H9 (cell line): ENCODE measurements around the gene LATS2. TPM values are rescaled to one million over a fixed set of nuclear protein-coding genes. Genes with fewer than 3 reads are reported as not detected.

ENCODE experiments used
- DNase-seq: peaks from one replicate; pipeline ENCODE4 v3.0.0-alpha.2; 2017
- H2AFZ ChIP-seq: one replicate; pipeline ENCODE4 v1.6.1; 2013; ENCODE audit warnings: mild to moderate bottlenecking, low read length, control low read depth, moderate library complexity
- H2AK5ac ChIP-seq: 2 replicates; pipeline ENCODE4 v1.6.1; 2013; ENCODE audit warnings: low read length, control low read depth, mixed read lengths; ENCODE audit not compliant: insufficient read length
- H2BK120ac ChIP-seq: one replicate; pipeline ENCODE4 v1.6.1; 2013; ENCODE audit warnings: low read depth, mild to moderate bottlenecking, low read length, control low read depth, inconsistent platforms; ENCODE audit not compliant: poor library complexity, severe bottlenecking
- H2BK12ac ChIP-seq: 2 replicates; pipeline ENCODE4 v1.6.1; 2013; ENCODE audit warnings: low read length, control low read depth, mixed read lengths, low read depth; ENCODE audit not compliant: insufficient read length
- H2BK15ac ChIP-seq: 2 replicates; pipeline ENCODE4 v1.6.1; 2013; ENCODE audit warnings: low read depth, low read length, control low read depth
- H2BK20ac ChIP-seq: one replicate; pipeline ENCODE4 v1.6.1; 2013; ENCODE audit warnings: low read depth, mild to moderate bottlenecking, low read length, control low read depth, inconsistent platforms; ENCODE audit not compliant: poor library complexity, severe bottlenecking
- H2BK5ac ChIP-seq: 2 replicates; pipeline ENCODE4 v1.6.1; 2013; ENCODE audit warnings: low read length, control low read depth, mixed read lengths; ENCODE audit not compliant: insufficient read length
- H3K14ac ChIP-seq: 2 replicates; pipeline ENCODE4 v1.6.1; 2013; ENCODE audit warnings: low read length, control low read depth; ENCODE audit not compliant: insufficient read depth
- H3K18ac ChIP-seq: 2 replicates; pipeline ENCODE4 v1.6.1; 2013; ENCODE audit warnings: low read depth, mild to moderate bottlenecking, mixed read lengths, low read length, control low read depth; ENCODE audit not compliant: insufficient read length
- H3K23ac ChIP-seq: 2 replicates; pipeline ENCODE4 v1.6.1; 2013; ENCODE audit warnings: low read length, control low read depth, mixed read lengths, low read depth; ENCODE audit not compliant: insufficient read length
- H3K23me2 ChIP-seq: 2 replicates; pipeline ENCODE4 v1.6.1; 2013; ENCODE audit warnings: low read depth, mild to moderate bottlenecking, mixed read lengths, low read length, control low read depth; ENCODE audit not compliant: insufficient read length, poor library complexity, severe bottlenecking
- H3K27ac ChIP-seq: 2 replicates; pipeline ENCODE4 v1.5.1; 2013; ENCODE audit warnings: low read length, control low read depth, mixed read lengths, low read depth; ENCODE audit not compliant: insufficient read length
- H3K27me3 ChIP-seq: 2 replicates; pipeline ENCODE4 v1.6.1; 2013; ENCODE audit warnings: low read length, control low read depth, inconsistent platforms; ENCODE audit not compliant: insufficient read depth
- H3K4ac ChIP-seq: 2 replicates; pipeline ENCODE4 v1.6.1; 2013; ENCODE audit warnings: low read depth, mild to moderate bottlenecking, control low read depth, inconsistent platforms, low read length, moderate library complexity
- H3K4me1 ChIP-seq: 2 replicates; pipeline ENCODE4 v1.6.1; 2013; ENCODE audit warnings: low read length, control low read depth, inconsistent platforms; ENCODE audit not compliant: insufficient read depth
- H3K4me2 ChIP-seq: 2 replicates; pipeline ENCODE4 v1.6.1; 2013; ENCODE audit warnings: low read length, control low read depth, mixed read lengths; ENCODE audit not compliant: insufficient read length, insufficient read depth
- H3K56ac ChIP-seq: 2 replicates; pipeline ENCODE4 v1.6.1; 2013; ENCODE audit warnings: low read depth, mild to moderate bottlenecking, mixed read lengths, low read length, control low read depth; ENCODE audit not compliant: insufficient read length
- H3K79me1 ChIP-seq: 2 replicates; pipeline ENCODE4 v1.6.1; 2013; ENCODE audit warnings: low read depth, mild to moderate bottlenecking, moderate library complexity, low read length, control low read depth, inconsistent platforms; ENCODE audit not compliant: insufficient read depth, poor library complexity, severe bottlenecking
- H3K79me2 ChIP-seq: 2 replicates; pipeline ENCODE4 v1.6.1; 2013; ENCODE audit warnings: low read length, control low read depth, inconsistent platforms; ENCODE audit not compliant: insufficient read depth
- H3K9ac ChIP-seq: 2 replicates; pipeline ENCODE4 v1.6.1; 2013; ENCODE audit warnings: low read length, control low read depth, mixed read lengths; ENCODE audit not compliant: insufficient read length; ENCODE audit errors: extremely low read depth
- H3K9me3 ChIP-seq: one replicate; pipeline ENCODE4 v1.6.1; 2013; ENCODE audit warnings: low read depth, low read length, inconsistent platforms; ENCODE audit not compliant: control insufficient read depth
- H3T11ph ChIP-seq: one replicate; pipeline ENCODE4 v1.6.1; 2013; ENCODE audit warnings: mild to moderate bottlenecking, low read length, control low read depth, inconsistent platforms
- H4K20me1 ChIP-seq: one replicate; pipeline ENCODE4 v1.6.1; 2013; ENCODE audit not compliant: control insufficient read depth, insufficient read length, insufficient read depth
- H4K5ac ChIP-seq: 2 replicates; pipeline ENCODE4 v1.6.1; 2013; ENCODE audit warnings: low read depth, mild to moderate bottlenecking, mixed read lengths, low read length, control low read depth; ENCODE audit not compliant: insufficient read length
- H4K8ac ChIP-seq: replicated peaks from 2 replicates; pipeline ENCODE4 v1.6.1; 2013; ENCODE audit warnings: low read length, control low read depth, mixed read lengths, low read depth; ENCODE audit not compliant: insufficient read length
- H4K91ac ChIP-seq: 2 replicates; pipeline ENCODE4 v1.6.1; 2013; ENCODE audit warnings: low read depth, mild to moderate bottlenecking, moderate library complexity, mixed read lengths, low read length, control low read depth; ENCODE audit not compliant: insufficient read length
- H3K27ac Mint-ChIP-seq, 3 experiments: 2 replicates in 2 of 3; 3 replicates in 1 of 3; pipeline ENCODE4 v1.8.0; 2020 to 2021; ENCODE audit warnings: mixed read lengths in 3 of 3, mild to moderate bottlenecking in 1 of 3, moderate library complexity in 1 of 3
- H3K27me3 Mint-ChIP-seq: 2 replicates; pipeline ENCODE4 v1.8.0; 2021; ENCODE audit warnings: low read depth, mild to moderate bottlenecking, moderate library complexity, mixed read lengths
- H3K36me3 Mint-ChIP-seq, 3 experiments: 2 replicates in 2 of 3; 3 replicates in 1 of 3; pipeline ENCODE4 v1.8.0; 2020 to 2021; ENCODE audit warnings: low read depth in 3 of 3, mixed read lengths in 3 of 3; ENCODE audit not compliant: insufficient read depth in 1 of 3
- H3K4me1 Mint-ChIP-seq, 2 experiments: 2 replicates each; pipeline ENCODE4 v1.8.0; 2020; ENCODE audit warnings: mixed read lengths in 2 of 2
- H3K4me3 Mint-ChIP-seq, 2 experiments: 2 replicates in 1 of 2; 3 replicates in 1 of 2; pipeline ENCODE4 v1.8.0; 2020 to 2021; ENCODE audit warnings: mild to moderate bottlenecking in 2 of 2, mixed read lengths in 2 of 2, moderate library complexity in 1 of 2
- H3K9me3 Mint-ChIP-seq, 2 experiments: 2 replicates in 1 of 2; 3 replicates in 1 of 2; pipeline ENCODE4 v1.8.0; 2020; ENCODE audit warnings: mild to moderate bottlenecking in 2 of 2, mixed read lengths in 2 of 2, moderate library complexity in 1 of 2
- CTCF ChIP-seq: fragments of 200-600 bp; sonication (generic); conservative IDR thresholded peaks from 3 replicates; pipeline ENCODE4 v1.8.0; 2021; ENCODE audit warnings: antibody characterized with exemption, mild to moderate bottlenecking
- WGBS: extraction: QIAGEN DNeasy Blood & Tissue Kit; methylation state at CpG from one replicate; pipeline ENCODE4 v1.1.7; 2013; ENCODE audit warnings: missing lambda C conversion rate, low lambda C conversion rate, mixed read lengths; ENCODE audit not compliant: insufficient read length; ENCODE audit errors: extremely low coverage; 5-methylcytosine and 5-hydroxymethylcytosine counted together
- total RNA-seq: library from RNA; stranded (reverse); gene quantifications from 2 replicates; pipeline ENCODE4 v1.2.1, GENCODE V29; 2021

Gene LATS2
- total RNA-seq, 1 experiment from 2014 or later, result 20.0 TPM

- H3K56ac ChIP-seq, result no peak overlapping the region
- no peak overlapping the region for H3K4me2 ChIP-seq
- no peak overlapping the region for H3K4ac ChIP-seq
- peaks cover 3 to 30% (median 21%) of the 10 kb centered on the region in 3 experiments; a peak in 5 of 7 replicates for H3K36me3 Mint-ChIP-seq
- no peaks in the 10 kb centered on the region for H4K20me1 ChIP-seq
- H3K4me3 Mint-ChIP-seq, result no peak overlapping the region
- no peak overlapping the region for H3K27ac Mint-ChIP-seq
- H3K79me1 ChIP-seq, result peaks cover 8% of the 10 kb centered on the region
- no peaks in the 10 kb centered on the region; a peak in 1 of 5 replicates for H3K9me3 Mint-ChIP-seq
- H2BK15ac ChIP-seq, result no peak overlapping the region
- no peaks in the 10 kb centered on the region for H3K27me3 Mint-ChIP-seq
- H3K14ac ChIP-seq, result no peak overlapping the region
- no peak overlapping the region for H3K27ac ChIP-seq
- peaks cover 59% of the 10 kb centered on the region; the same call in 1 of the 2 replicates for H3K79me2 ChIP-seq
- H2AK5ac ChIP-seq, result no peak overlapping the region
- TF ChIP-seq CTCF, result no peak
- WGBS, result no CpG with 5 or more reads among the region's 2 CpGs
- DNase-seq, result no peak
- no peak overlapping the region for H2BK120ac ChIP-seq
- no peaks in the 10 kb centered on the region for H3K9me3 ChIP-seq
- H2BK20ac ChIP-seq, result no peak overlapping the region
- no peak overlapping the region for H3K23ac ChIP-seq
- H3K27me3 ChIP-seq, result no peaks in the 10 kb centered on the region
- H2AFZ ChIP-seq, result no peak overlapping the region
- H4K8ac ChIP-seq, result no peak overlapping the region
- H3K9ac ChIP-seq, result no peak overlapping the region
- H3K4me1 Mint-ChIP-seq, result peaks cover 56 to 64% of the 10 kb centered on the region in 2 experiments
- H2BK5ac ChIP-seq, result no peak overlapping the region
- H3T11ph ChIP-seq, result no peak overlapping the region
- H4K5ac ChIP-seq, result no peak overlapping the region
- H3K23me2 ChIP-seq, result peaks cover 3% of the 10 kb centered on the region
- H4K91ac ChIP-seq, result no peak overlapping the region
- H3K18ac ChIP-seq, result no peak overlapping the region
- peaks cover 4% of the 10 kb centered on the region; the same call in 1 of the 2 replicates for H3K4me1 ChIP-seq
- H2BK12ac ChIP-seq, result no peak overlapping the region
Measured at GRCh38 chr13:21055016-21055415, 6.4 kb downstream of the LATS2 start.
